IMR-90 (cell line): ENCODE measurements around the gene QRFP. TPM values are rescaled to one million over a fixed set of nuclear protein-coding genes. Genes with fewer than 3 reads are reported as not detected.

Experiments used
- ATAC-seq: fragments of 200-7000 bp; cut with Tn5 transposase; 2 replicates; pipeline ENCODE4 v1.9.1; 2020; ENCODE audit warnings: low read depth, mild to moderate bottlenecking, moderate library complexity
- BruUV-seq: library from RNA; stranded (reverse); fragments of 400-500 nt; replicated peaks from 2 replicates; lab custom pipeline; 2021; lab: Mats Ljungman, UMichigan
- CTCF ChIA-PET: fragments of 300-600 bp; formaldehyde crosslinking; extraction: SDS; loops from one replicate; lab custom pipeline; 2021; ENCODE audit warnings: antibody characterized with exemption; lab: Yijun Ruan, JAX
- POLR2A ChIA-PET: fragments of 300-600 bp; sonication (Branson Sonifier 250); formaldehyde crosslinking; loops from one replicate; lab custom pipeline; 2022; ENCODE audit warnings: antibody characterized with exemption; ENCODE audit not compliant: unreplicated experiment; lab: Charles Lee
- DNase-seq: peaks from one replicate; pipeline ENCODE4 v3.0.0; 2013
- H2AFZ ChIP-seq: replicated peaks from 2 replicates; pipeline ENCODE3; 2013; ENCODE audit warnings: low read length, mild to moderate bottlenecking; ENCODE audit not compliant: poor library complexity
- H2AK5ac ChIP-seq: 2 replicates; pipeline ENCODE4 v1.6.1; 2013; ENCODE audit warnings: low read depth, low read length, inconsistent platforms
- H2AK9ac ChIP-seq: replicated peaks from 2 replicates; pipeline ENCODE3; 2013; ENCODE audit warnings: mild to moderate bottlenecking, low read depth, low read length, moderate library complexity; ENCODE audit not compliant: poor library complexity
- H2BK120ac ChIP-seq: 2 replicates; pipeline ENCODE4 v1.6.1; 2013; ENCODE audit warnings: low read depth, low read length, inconsistent platforms
- H2BK15ac ChIP-seq: 3 replicates; pipeline ENCODE4 v1.6.1; 2013; ENCODE audit warnings: low read depth, low read length, inconsistent platforms
- H2BK20ac ChIP-seq: 2 replicates; pipeline ENCODE4 v1.6.1; 2013; ENCODE audit warnings: low read depth, mild to moderate bottlenecking, inconsistent platforms, low read length, moderate library complexity
- H2BK5ac ChIP-seq: 2 replicates; pipeline ENCODE4 v1.6.1; 2013; ENCODE audit warnings: mild to moderate bottlenecking, low read depth, low read length, inconsistent platforms; ENCODE audit not compliant: poor library complexity, severe bottlenecking
- H3K14ac ChIP-seq: replicated peaks from 2 replicates; pipeline ENCODE4 v1.6.1; 2013; ENCODE audit warnings: low read depth, low read length, inconsistent platforms
- H3K18ac ChIP-seq: 2 replicates; pipeline ENCODE4 v1.6.1; 2013; ENCODE audit warnings: low read depth, low read length, control low read depth
- H3K23ac ChIP-seq: 2 replicates; pipeline ENCODE4 v1.6.1; 2013; ENCODE audit warnings: low read depth, low read length, inconsistent platforms
- H3K27ac ChIP-seq: 2 replicates; pipeline ENCODE4 v1.5.1; 2013; ENCODE audit warnings: mild to moderate bottlenecking, control low read depth, low read length; ENCODE audit not compliant: insufficient read depth
- H3K27me3 ChIP-seq: 2 replicates; pipeline ENCODE4 v1.6.1; 2013; ENCODE audit warnings: low read length; ENCODE audit not compliant: control insufficient read depth, insufficient read depth
- H3K36me3 ChIP-seq: 2 replicates; pipeline ENCODE4 v1.6.1; 2013; ENCODE audit warnings: low read length, mixed read lengths; ENCODE audit not compliant: control insufficient read depth, insufficient read depth
- H3K4ac ChIP-seq: 2 replicates; pipeline ENCODE4 v1.6.1; 2013; ENCODE audit warnings: low read depth, low read length, inconsistent platforms
- H3K4me1 ChIP-seq: 2 replicates; pipeline ENCODE4 v1.6.1; 2013; ENCODE audit warnings: low read length, mixed read lengths; ENCODE audit not compliant: control insufficient read depth, insufficient read depth
- H3K4me2 ChIP-seq: 2 replicates; pipeline ENCODE4 v1.6.1; 2013; ENCODE audit warnings: low read depth, mild to moderate bottlenecking, control low read depth, low read length, moderate library complexity
- H3K4me3 ChIP-seq: 2 replicates; pipeline ENCODE4 v1.5.1; 2013; ENCODE audit warnings: low read depth, mild to moderate bottlenecking, control low read depth, low read length, moderate library complexity; ENCODE audit not compliant: insufficient read depth
- H3K56ac ChIP-seq: 2 replicates; pipeline ENCODE4 v1.6.1; 2013; ENCODE audit warnings: low read length, inconsistent platforms; ENCODE audit not compliant: insufficient read depth; ENCODE audit errors: extremely low read depth
- H3K79me1 ChIP-seq, 2 experiments: 2 replicates each; pipeline ENCODE4 v1.6.1; 2013; ENCODE audit warnings: low read length in 2 of 2, inconsistent platforms in 1 of 2, low read depth in 1 of 2
- H3K9ac ChIP-seq: 2 replicates; pipeline ENCODE4 v1.6.1; 2013; ENCODE audit warnings: low read depth, low read length, control low read depth
- H3K9me1 ChIP-seq: 2 replicates; pipeline ENCODE4 v1.6.1; 2013; ENCODE audit warnings: low read length, inconsistent platforms; ENCODE audit not compliant: insufficient read depth
- H3K9me3 ChIP-seq: 2 replicates; pipeline ENCODE4 v1.6.1; 2013; ENCODE audit warnings: low read length; ENCODE audit not compliant: control insufficient read depth, insufficient read depth
- H4K20me1 ChIP-seq: 2 replicates; pipeline ENCODE4 v1.6.1; 2013; ENCODE audit warnings: low read length, inconsistent platforms; ENCODE audit not compliant: insufficient read depth
- H4K5ac ChIP-seq: 2 replicates; pipeline ENCODE4 v1.6.1; 2013; ENCODE audit warnings: mild to moderate bottlenecking, low read depth, low read length, control low read depth
- H4K8ac ChIP-seq, 2 experiments: 2 replicates each; pipeline ENCODE4 v1.6.1; 2013; ENCODE audit warnings: low read depth in 2 of 2, low read length in 2 of 2, control low read depth in 1 of 2, inconsistent platforms in 1 of 2
- H4K91ac ChIP-seq: 2 replicates; pipeline ENCODE4 v1.6.1; 2013; ENCODE audit warnings: low read depth, low read length, inconsistent platforms; ENCODE audit not compliant: insufficient read depth
- BHLHE40 ChIP-seq: fragments of 150-350 bp; IDR thresholded peaks from 2 replicates; pipeline ENCODE4 v1.6.1; 2016; ENCODE audit warnings: mild to moderate bottlenecking, low read depth, low read length
- CEBPB ChIP-seq: IDR thresholded peaks from 2 replicates; pipeline ENCODE4 v1.6.1; 2012; ENCODE audit warnings: low read depth, low read length, improper control_type of control experiment
- CHD1 ChIP-seq: IDR thresholded peaks from 2 replicates; pipeline ENCODE4 v1.6.1; 2012; ENCODE audit warnings: low read depth, low read length, improper control_type of control experiment
- FOS ChIP-seq: fragments of 150-350 bp; IDR thresholded peaks from 2 replicates; pipeline ENCODE4 v1.6.1; 2016; ENCODE audit warnings: low read depth, low read length
- MAZ ChIP-seq: IDR thresholded peaks from 2 replicates; pipeline ENCODE4 v1.6.1; 2012; ENCODE audit warnings: low read depth, mild to moderate bottlenecking, low read length, improper control_type of control experiment, moderate library complexity, borderline replicate concordance
- NFE2L2 ChIP-seq: fragments of 150-350 bp; IDR thresholded peaks from 2 replicates; pipeline ENCODE4 v1.6.1; 2016; ENCODE audit warnings: low read depth, mild to moderate bottlenecking, low read length
- POLR2A ChIP-seq: IDR thresholded peaks from 2 replicates; pipeline ENCODE4 v1.6.1; 2012; ENCODE audit warnings: mild to moderate bottlenecking, low read depth, low read length
- RAD21 ChIP-seq: IDR thresholded peaks from 2 replicates; pipeline ENCODE4 v1.6.1; 2012; ENCODE audit warnings: low read length, improper control_type of control experiment
- RCOR1 ChIP-seq: IDR thresholded peaks from 2 replicates; pipeline ENCODE4 v1.6.1; 2012; ENCODE audit warnings: mild to moderate bottlenecking, low read length, improper control_type of control experiment; ENCODE audit not compliant: insufficient replicate concordance
- RFX5 ChIP-seq: IDR thresholded peaks from 2 replicates; pipeline ENCODE4 v1.8.0; 2012; ENCODE audit warnings: low read depth, mild to moderate bottlenecking, low read length, moderate library complexity
- SMC3 ChIP-seq: fragments of 150-350 bp; IDR thresholded peaks from 2 replicates; pipeline ENCODE4 v1.6.1; 2016; ENCODE audit warnings: low read depth, mild to moderate bottlenecking, antibody characterized with exemption, low read length, moderate library complexity
- WGBS, 2 experiments: methylation state at CpG; one replicate each; pipeline versions ENCODE4 v1.1.5 to v1.1.7; 2013; ENCODE audit warnings: missing lambda C conversion rate in 2 of 2; ENCODE audit not compliant: insufficient read length in 1 of 2; ENCODE audit errors: extremely low coverage in 2 of 2; 5-methylcytosine and 5-hydroxymethylcytosine counted together
- dilution Hi-C: fragments of 300-500 bp; cut with HindIII; formaldehyde crosslinking; loops from one replicate; pipeline ENCODE4 v1.14.3; 2018; ENCODE audit warnings: low sequenced_read_pairs; ENCODE audit not compliant: unreplicated experiment
- in situ Hi-C: fragments of 300-500 bp; cut with MboI; formaldehyde crosslinking; loops from 3 replicates; pipeline ENCODE4 v1.14.3; 2019; ENCODE audit warnings: low sequenced_read_pairs, inconsistent platforms, mixed read lengths
- intact Hi-C: fragments of 100-400 bp; cut with micrococcal nuclease; formaldehyde crosslinking; loops from 2 replicates; pipeline ENCODE4 v1.10.0; 2022
- polyA plus RNA-seq, 3 experiments: library from polyadenylated mRNA; depleted of rRNA; stranded (reverse); fragments of >200 nt; gene quantifications; 2 replicates each; pipeline ENCODE4 v1.2.3, GENCODE V29; 2012; ENCODE audit warnings: low replicate concordance in 1 of 3
- total RNA-seq: library from RNA; depleted of rRNA; stranded (reverse); fragments of >200 nt; gene quantifications from 2 replicates; pipeline ENCODE4 v1.2.3, GENCODE V29; 2012
- TF ChIP-seq, protein P1 (sequence below): conservative IDR thresholded peaks from 2 replicates; pipeline ENCODE4 v1.5.1; 2012; ENCODE audit warnings: mild to moderate bottlenecking, low read depth, low read length, improper control_type of control experiment
- TF ChIP-seq, protein P2 (sequence below): fragments of 150-350 bp; IDR thresholded peaks from 2 replicates; pipeline ENCODE4 v1.6.1; 2017; ENCODE audit warnings: mild to moderate bottlenecking, antibody characterized with exemption, low read length, low read depth
- TF ChIP-seq, protein P3 (sequence below): fragments of 150-350 bp; IDR thresholded peaks from 2 replicates; pipeline ENCODE4 v1.6.1; 2016; ENCODE audit warnings: low read depth, mild to moderate bottlenecking, low read length, moderate library complexity, borderline replicate concordance

Gene QRFP
- total and polyA plus RNA-seq, 2 of the 4 experiments (the other 2 are of a cell fraction): not detected

DNA sequence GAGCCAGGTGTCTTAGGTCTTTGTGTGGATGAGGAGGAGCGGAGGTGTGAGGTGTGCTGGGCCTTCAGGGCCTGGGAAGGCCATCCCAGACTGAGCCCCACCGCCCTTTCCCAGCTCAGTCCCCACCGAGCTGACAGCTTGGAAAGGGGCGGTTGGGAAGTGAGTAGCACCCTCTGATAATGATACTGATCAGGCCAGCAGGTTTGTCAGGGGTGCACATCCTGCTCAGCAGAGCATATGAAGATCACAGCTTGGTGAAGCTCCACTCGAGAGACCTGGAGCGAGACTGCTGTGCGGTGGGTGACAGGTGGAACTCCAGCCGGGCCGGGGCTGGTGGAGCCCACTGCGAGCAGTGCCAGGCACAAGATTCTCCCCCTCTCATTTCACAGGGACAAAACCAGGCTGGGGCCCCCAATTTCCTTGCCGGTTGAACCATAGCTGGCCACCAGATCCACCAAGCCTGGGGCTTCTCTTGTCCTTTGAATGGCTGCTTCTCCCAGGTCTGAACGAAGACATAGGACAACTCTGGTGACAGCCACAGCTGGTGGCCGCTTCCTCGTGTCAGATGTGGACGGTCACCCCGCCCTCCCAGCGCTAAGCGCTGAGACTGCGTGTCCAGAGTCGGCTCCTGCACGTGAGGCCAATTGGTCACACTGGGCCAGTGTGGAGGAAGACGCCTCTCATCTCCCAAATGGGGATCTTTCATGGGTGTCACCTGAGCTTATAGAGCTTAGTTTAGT lies 8.3 kb downstream of the QRFP start:
- no peak overlapping the region for H4K91ac ChIP-seq
- H3K4ac ChIP-seq: peak overlapping the region; percentile 27; the same call in 1 of the 2 replicates
- H2AK5ac ChIP-seq: peak overlapping the region; percentile 25; the same call in 1 of the 2 replicates
- H2BK120ac ChIP-seq: no peak overlapping the region
- dilution Hi-C loops (no loop called here), intact Hi-C loops (no loop called here), in situ Hi-C loops (loop anchor here (5.0 kb wide), 1 partner anchor 154 kb away; no protein-coding TSS in a partner anchor)
- ATAC-seq: no peak
- H3K23ac ChIP-seq: no peak overlapping the region
- peak overlapping the region; percentile 65 for H2AK9ac ChIP-seq
- no peak overlapping the region for H2AFZ ChIP-seq
- WGBS, 2 experiments: 95% methylated on average over 13 of the region's 22 CpGs; no CpG with 5 or more reads in 1 of the 2 experiments
- no peak overlapping the region for H3K56ac ChIP-seq
- peaks cover 4% of the 10 kb centered on the region; the same call in 1 of the 2 replicates for H3K9me1 ChIP-seq
- no peak overlapping the region for H3K18ac ChIP-seq
- no peak overlapping the region for H2BK15ac ChIP-seq
- ChIA-PET POLR2A (no interaction called here), CTCF (no interaction called here)
- H3K27ac ChIP-seq: no peak overlapping the region
- no peaks in the 10 kb centered on the region for H3K9me3 ChIP-seq
- H2BK5ac ChIP-seq: no peak overlapping the region
- no peak overlapping the region for H4K5ac ChIP-seq
- peaks cover 15% of the 10 kb centered on the region; the same call in 1 of the 2 replicates for H3K4me1 ChIP-seq
- no peak overlapping the region for H3K4me3 ChIP-seq
- no peak overlapping the region for H3K14ac ChIP-seq
- H4K20me1 ChIP-seq: peaks cover 41% of the 10 kb centered on the region
- DNase-seq: no peak
- H3K4me2 ChIP-seq: no peak overlapping the region
- no peaks in the 10 kb centered on the region for H3K27me3 ChIP-seq
- H2BK20ac ChIP-seq: no peak overlapping the region
- H3K9ac ChIP-seq: no peak overlapping the region
- TF ChIP-seq RFX5 (no peak), NFE2L2 (no peak), MAZ (no peak), FOS (no peak), SMC3 (no peak), RAD21 (no peak), RCOR1 (no peak), CEBPB (no peak), BHLHE40 (no peak), POLR2A (no peak), CHD1 (no peak)
- TF ChIP-seq, protein P1, sequence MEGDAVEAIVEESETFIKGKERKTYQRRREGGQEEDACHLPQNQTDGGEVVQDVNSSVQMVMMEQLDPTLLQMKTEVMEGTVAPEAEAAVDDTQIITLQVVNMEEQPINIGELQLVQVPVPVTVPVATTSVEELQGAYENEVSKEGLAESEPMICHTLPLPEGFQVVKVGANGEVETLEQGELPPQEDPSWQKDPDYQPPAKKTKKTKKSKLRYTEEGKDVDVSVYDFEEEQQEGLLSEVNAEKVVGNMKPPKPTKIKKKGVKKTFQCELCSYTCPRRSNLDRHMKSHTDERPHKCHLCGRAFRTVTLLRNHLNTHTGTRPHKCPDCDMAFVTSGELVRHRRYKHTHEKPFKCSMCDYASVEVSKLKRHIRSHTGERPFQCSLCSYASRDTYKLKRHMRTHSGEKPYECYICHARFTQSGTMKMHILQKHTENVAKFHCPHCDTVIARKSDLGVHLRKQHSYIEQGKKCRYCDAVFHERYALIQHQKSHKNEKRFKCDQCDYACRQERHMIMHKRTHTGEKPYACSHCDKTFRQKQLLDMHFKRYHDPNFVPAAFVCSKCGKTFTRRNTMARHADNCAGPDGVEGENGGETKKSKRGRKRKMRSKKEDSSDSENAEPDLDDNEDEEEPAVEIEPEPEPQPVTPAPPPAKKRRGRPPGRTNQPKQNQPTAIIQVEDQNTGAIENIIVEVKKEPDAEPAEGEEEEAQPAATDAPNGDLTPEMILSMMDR: no peak
- TF ChIP-seq, protein P2, sequence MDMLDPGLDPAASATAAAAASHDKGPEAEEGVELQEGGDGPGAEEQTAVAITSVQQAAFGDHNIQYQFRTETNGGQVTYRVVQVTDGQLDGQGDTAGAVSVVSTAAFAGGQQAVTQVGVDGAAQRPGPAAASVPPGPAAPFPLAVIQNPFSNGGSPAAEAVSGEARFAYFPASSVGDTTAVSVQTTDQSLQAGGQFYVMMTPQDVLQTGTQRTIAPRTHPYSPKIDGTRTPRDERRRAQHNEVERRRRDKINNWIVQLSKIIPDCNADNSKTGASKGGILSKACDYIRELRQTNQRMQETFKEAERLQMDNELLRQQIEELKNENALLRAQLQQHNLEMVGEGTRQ: no peak
- TF ChIP-seq, protein P3, sequence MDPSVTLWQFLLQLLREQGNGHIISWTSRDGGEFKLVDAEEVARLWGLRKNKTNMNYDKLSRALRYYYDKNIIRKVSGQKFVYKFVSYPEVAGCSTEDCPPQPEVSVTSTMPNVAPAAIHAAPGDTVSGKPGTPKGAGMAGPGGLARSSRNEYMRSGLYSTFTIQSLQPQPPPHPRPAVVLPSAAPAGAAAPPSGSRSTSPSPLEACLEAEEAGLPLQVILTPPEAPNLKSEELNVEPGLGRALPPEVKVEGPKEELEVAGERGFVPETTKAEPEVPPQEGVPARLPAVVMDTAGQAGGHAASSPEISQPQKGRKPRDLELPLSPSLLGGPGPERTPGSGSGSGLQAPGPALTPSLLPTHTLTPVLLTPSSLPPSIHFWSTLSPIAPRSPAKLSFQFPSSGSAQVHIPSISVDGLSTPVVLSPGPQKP: no peak
- peaks cover 90% of the 10 kb centered on the region for H3K36me3 ChIP-seq
- no peak overlapping the region for H4K8ac ChIP-seq
- no TSS peak for BruUV-seq
- H3K79me1 ChIP-seq: peaks cover 19 to 50% of the 10 kb centered on the region in 2 experiments
